Peyer's patch (tissue), 4 donors: ENCODE results near the gene DOK6.

Experiments
- POLR2A ChIP-seq, 2 donors: fragments of 450-650 bp; IDR thresholded peaks; one replicate each; pipeline ENCODE4 v1.5.1; 2017; ENCODE audit warnings: antibody characterized with exemption in 2 of 2, mild to moderate bottlenecking in 2 of 2, moderate library complexity in 2 of 2
- TF ChIP-seq, protein P1 (sequence below), 6 experiments: fragments of 450-650 bp in 4 of 6; fragments of 200-600 bp in 2 of 6; sonication (generic) in 1 of 6; IDR thresholded peaks; one replicate each; pipeline ENCODE4 v1.5.1; 2017 to 2019; ENCODE audit warnings: antibody characterized with exemption in 6 of 6, mild to moderate bottlenecking in 3 of 6, moderate library complexity in 1 of 6

DNA sequence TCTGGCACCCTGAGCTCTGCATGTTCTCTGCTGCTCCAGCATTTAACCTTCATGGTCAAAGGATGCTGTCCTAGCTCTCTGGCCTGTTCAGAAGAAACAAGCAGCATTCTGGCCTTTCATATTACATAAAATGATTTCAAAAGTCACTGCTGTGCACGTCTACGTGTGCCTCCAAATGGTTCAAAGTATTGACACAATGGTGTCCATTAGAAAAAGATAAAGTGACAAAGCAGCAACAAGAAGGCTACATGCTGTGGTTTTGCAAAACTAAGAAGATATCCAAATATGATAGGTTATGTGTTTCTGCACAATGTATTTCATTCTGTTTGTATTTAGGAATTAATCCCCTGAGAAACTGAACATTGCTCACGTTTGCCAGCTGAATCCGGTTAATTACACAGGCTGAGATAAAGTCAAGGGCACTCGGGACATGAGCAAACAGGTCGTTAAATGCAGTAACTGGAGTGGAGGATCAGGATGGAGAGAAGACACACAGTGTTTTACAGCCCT lies 258.5 kb downstream of the DOK6 start:
- TF ChIP-seq, protein P1, sequence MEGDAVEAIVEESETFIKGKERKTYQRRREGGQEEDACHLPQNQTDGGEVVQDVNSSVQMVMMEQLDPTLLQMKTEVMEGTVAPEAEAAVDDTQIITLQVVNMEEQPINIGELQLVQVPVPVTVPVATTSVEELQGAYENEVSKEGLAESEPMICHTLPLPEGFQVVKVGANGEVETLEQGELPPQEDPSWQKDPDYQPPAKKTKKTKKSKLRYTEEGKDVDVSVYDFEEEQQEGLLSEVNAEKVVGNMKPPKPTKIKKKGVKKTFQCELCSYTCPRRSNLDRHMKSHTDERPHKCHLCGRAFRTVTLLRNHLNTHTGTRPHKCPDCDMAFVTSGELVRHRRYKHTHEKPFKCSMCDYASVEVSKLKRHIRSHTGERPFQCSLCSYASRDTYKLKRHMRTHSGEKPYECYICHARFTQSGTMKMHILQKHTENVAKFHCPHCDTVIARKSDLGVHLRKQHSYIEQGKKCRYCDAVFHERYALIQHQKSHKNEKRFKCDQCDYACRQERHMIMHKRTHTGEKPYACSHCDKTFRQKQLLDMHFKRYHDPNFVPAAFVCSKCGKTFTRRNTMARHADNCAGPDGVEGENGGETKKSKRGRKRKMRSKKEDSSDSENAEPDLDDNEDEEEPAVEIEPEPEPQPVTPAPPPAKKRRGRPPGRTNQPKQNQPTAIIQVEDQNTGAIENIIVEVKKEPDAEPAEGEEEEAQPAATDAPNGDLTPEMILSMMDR (IDR thresholded peaks at IDR 0.05): no peak
- TF ChIP-seq POLR2A (IDR thresholded peaks at IDR 0.05): no peak
